ENCODE results near the gene MED15.

DNA sequence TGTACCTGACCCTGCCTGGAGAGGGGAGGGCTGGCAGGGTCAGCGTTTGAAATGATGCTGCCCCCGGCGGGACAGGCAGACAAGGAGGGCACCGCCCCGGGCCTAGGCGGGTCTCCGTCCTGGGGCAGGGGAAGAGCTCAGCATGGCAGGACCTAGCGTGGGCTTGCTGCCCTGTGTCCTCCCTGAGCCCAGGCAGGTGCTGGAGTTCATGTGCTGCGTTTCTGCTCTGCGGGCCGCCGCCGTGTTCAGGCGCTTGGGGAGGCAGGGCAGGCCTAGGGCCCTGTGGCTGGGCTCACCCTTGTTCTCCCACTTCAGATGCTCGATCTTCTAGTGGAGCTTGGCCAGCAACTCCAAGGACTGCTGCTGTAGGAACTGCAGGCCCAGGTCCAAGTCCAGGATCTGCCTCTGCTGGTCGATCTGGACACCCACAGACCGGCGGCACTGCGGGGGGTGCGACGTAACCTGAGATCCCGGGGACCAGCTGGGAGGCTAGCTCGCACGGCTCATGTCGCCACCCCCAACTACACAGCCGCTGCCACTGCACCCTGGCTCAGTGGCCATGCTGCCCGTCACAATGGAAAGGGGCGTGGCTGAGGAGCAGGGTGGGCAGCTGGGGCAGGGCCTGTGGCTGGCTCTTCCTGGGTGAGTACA, 84.4 kb downstream of the MED15 start:
- TF ChIP-seq, protein P1, sequence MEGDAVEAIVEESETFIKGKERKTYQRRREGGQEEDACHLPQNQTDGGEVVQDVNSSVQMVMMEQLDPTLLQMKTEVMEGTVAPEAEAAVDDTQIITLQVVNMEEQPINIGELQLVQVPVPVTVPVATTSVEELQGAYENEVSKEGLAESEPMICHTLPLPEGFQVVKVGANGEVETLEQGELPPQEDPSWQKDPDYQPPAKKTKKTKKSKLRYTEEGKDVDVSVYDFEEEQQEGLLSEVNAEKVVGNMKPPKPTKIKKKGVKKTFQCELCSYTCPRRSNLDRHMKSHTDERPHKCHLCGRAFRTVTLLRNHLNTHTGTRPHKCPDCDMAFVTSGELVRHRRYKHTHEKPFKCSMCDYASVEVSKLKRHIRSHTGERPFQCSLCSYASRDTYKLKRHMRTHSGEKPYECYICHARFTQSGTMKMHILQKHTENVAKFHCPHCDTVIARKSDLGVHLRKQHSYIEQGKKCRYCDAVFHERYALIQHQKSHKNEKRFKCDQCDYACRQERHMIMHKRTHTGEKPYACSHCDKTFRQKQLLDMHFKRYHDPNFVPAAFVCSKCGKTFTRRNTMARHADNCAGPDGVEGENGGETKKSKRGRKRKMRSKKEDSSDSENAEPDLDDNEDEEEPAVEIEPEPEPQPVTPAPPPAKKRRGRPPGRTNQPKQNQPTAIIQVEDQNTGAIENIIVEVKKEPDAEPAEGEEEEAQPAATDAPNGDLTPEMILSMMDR (IDR thresholded peaks at IDR 0.05), result no peak
- no peak for TF ChIP-seq POLR2A (IDR thresholded peaks at IDR 0.05)
